Left lung (tissue), 10 donors: ENCODE results near the gene GATD1. TPM values are rescaled to one million over a fixed set of nuclear protein-coding genes. Genes with fewer than 3 reads are reported as not detected.

Experiments
- ATAC-seq: fragments of 200-7000 bp; cut with Tn5 transposase; one replicate; pipeline ENCODE4 v1.9.1; 2020; ENCODE audit warnings: moderate library complexity
- DNase-seq, 4 donors: peaks; one replicate each; pipeline ENCODE4 v3.0.0-alpha.2; 2013 to 2020
- H3K27ac ChIP-seq, 2 donors: fragments of 200-600 bp; sonication (generic) in 1 of 2; one replicate each; pipeline versions ENCODE4 v1.5.0 to v1.8.0; 2020 to 2021
- H3K27me3 ChIP-seq, 2 donors: fragments of 200-600 bp; sonication (generic) in 1 of 2; one replicate each; pipeline versions ENCODE4 v1.5.0 to v1.8.0; 2020 to 2021
- H3K36me3 ChIP-seq, 2 donors: fragments of 200-600 bp; sonication (generic) in 1 of 2; one replicate each; pipeline versions ENCODE4 v1.5.0 to v1.8.0; 2020 to 2021
- H3K4me1 ChIP-seq, 2 donors: fragments of 200-600 bp; one replicate each; pipeline ENCODE4 v1.8.0; 2021
- H3K4me3 ChIP-seq, 2 donors: fragments of 200-600 bp; sonication (generic) in 1 of 2; one replicate each; pipeline versions ENCODE4 v1.5.0 to v1.8.0; 2020 to 2021; ENCODE audit warnings: mild to moderate bottlenecking in 1 of 2
- H3K9me3 ChIP-seq, 2 donors: fragments of 200-600 bp; sonication (generic) in 1 of 2; one replicate each; pipeline versions ENCODE4 v1.5.0 to v1.8.0; 2020 to 2021
- intact Hi-C, 2 donors: fragments of 100-400 bp; cut with DNase I; formaldehyde crosslinking; loops; one replicate each; pipeline versions ENCODE4 v1.11.2 to v1.14.2; 2022
- polyA plus RNA-seq, 6 donors: library from polyadenylated mRNA; unstranded; fragments of 120-200 nt; gene quantifications; one replicate each; pipeline ENCODE4 v1.2.1, GENCODE V29; 2013; ENCODE audit not compliant: insufficient read length in 6 of 6
- total RNA-seq, 2 donors: library from RNA; stranded (reverse); fragmentation: NEBNext Ultra II Directional; extraction: Animal tissue kit (Norgen Biotek cat#: 25700); gene quantifications; one replicate each; pipeline ENCODE4 v1.2.1, GENCODE V29; 2021
- TF ChIP-seq, protein P1 (sequence below), 2 donors: fragments of 200-600 bp; sonication (generic) in 1 of 2; IDR thresholded peaks; one replicate each; pipeline versions ENCODE4 v1.5.0 to v1.8.0; 2021; ENCODE audit warnings: antibody characterized with exemption in 2 of 2
- donor health status: DM: no; HTN: yes; CAD: no.
- donor health status: DM: no; HTN: no; CAD: no.

The GATD1 gene
- total and polyA plus RNA-seq, 8 donors, result 51.7 to 87.1 (median 64.7) TPM

DNA sequence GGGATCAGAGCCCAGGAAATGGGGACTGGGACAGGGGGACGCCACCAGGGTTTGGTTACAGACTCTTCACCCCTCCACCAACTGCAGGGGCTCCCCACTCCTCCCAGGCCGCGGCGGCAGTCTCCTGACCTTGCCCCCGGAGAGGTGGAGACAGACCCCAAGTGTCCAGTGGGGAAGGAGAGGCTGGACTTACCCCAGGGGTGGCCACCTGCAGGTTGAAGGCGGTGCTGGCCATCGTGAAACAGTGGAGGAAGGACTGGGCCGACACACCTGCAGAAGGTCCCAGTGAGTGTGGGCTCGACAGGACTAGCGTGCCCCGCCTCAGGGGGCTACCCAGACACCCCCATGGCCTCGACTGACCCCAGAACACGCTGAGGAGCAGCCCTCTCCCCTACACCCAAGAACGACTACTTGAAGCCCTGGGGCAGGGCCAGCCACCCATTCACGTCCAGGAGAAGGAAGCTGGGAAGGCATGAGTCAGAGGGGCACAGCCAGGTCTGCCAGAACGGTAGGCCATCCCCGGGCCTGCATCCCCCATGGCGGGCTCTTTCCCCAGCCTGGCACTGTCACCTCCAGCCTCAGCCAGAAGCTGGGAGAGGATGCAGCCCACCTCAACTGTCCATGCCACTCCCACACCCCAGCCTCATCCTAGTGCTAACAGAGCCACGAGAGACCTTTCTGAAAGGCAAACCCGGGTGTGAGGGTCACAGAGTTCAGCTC lies 2.3 kb downstream of the GATD1 start:
- Histone ChIP-seq H3K4me1 (peaks cover 16 to 48% of the 10 kb centered on the region in 2 donors), H3K27ac (no peak overlapping the region), H3K27me3 (no peaks in the 10 kb centered on the region), H3K9me3 (no peaks in the 10 kb centered on the region), H3K36me3 (peaks cover 0 to 44% of the 10 kb centered on the region in 2 donors), H3K4me3 (no peak overlapping the region)
- intact Hi-C loops, result no loop called here
- TF ChIP-seq, protein P1, sequence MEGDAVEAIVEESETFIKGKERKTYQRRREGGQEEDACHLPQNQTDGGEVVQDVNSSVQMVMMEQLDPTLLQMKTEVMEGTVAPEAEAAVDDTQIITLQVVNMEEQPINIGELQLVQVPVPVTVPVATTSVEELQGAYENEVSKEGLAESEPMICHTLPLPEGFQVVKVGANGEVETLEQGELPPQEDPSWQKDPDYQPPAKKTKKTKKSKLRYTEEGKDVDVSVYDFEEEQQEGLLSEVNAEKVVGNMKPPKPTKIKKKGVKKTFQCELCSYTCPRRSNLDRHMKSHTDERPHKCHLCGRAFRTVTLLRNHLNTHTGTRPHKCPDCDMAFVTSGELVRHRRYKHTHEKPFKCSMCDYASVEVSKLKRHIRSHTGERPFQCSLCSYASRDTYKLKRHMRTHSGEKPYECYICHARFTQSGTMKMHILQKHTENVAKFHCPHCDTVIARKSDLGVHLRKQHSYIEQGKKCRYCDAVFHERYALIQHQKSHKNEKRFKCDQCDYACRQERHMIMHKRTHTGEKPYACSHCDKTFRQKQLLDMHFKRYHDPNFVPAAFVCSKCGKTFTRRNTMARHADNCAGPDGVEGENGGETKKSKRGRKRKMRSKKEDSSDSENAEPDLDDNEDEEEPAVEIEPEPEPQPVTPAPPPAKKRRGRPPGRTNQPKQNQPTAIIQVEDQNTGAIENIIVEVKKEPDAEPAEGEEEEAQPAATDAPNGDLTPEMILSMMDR (IDR thresholded peaks at IDR 0.05), result no peak
- ATAC-seq (no peak), DNase-seq (peak in 1 of 4 donors; percentile 74)

DNA sequence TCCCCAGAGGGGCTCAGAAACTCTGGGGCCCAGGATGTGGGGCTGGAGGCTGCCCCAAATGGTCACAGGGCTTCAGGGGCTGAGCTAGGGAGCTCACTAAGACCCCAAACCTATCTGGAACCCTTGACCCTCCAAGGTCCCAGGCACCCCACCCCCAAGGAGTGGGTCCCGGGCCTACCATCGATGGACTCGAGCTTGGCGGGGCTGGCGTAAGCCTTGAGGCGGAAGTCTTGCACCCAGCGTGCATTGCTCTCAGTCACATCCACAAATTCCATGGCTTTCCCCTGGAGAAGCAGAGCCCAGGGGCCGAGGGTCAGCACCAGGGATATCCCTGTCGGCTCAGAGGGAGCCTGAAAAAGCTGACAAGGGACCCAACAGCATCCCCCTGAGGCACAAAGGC lies 3.5 kb downstream of the GATD1 start:
- Histone ChIP-seq H3K9me3 (no peaks in the 10 kb centered on the region), H3K36me3 (peaks cover 0 to 51% of the 10 kb centered on the region in 2 donors), H3K27ac (no peak overlapping the region), H3K4me3 (no peak overlapping the region), H3K27me3 (no peaks in the 10 kb centered on the region), H3K4me1 (peaks cover 16 to 39% of the 10 kb centered on the region in 2 donors)
- ATAC-seq (no peak), DNase-seq (no peak)
- intact Hi-C loops, result no loop called here
- TF ChIP-seq, protein P1 (IDR thresholded peaks at IDR 0.05), result no peak

DNA sequence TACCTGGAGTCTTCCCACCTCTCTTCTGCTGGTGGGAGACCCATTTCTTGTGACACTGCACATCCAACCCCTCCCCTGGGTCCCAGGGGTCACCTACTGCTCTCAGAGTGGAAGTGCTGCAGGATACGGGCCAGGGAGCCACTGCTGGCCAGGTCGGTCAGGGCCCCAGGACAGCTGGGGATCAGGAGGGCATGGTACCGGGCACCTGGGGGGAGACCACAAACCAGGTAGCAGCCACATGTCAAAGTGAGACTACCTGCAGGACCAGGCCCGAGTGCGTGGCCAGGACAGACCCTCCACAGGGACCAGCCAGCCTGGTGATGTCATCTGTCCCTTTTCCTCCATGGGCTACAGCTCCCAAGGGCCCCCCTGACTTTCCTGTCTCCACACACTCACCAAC lies 3.9 kb downstream of the GATD1 start:
- H3K4me1 ChIP-seq, result peaks cover 13 to 35% of the 10 kb centered on the region in 2 donors
- TF ChIP-seq, protein P1 (IDR thresholded peaks at IDR 0.05), result no peak
- intact Hi-C loops, result no loop called here
- H3K27me3 ChIP-seq, result no peaks in the 10 kb centered on the region
- ATAC-seq (no peak), DNase-seq (no peak)
- H3K36me3 ChIP-seq, result peaks cover 0 to 51% of the 10 kb centered on the region in 2 donors
- H3K9me3 ChIP-seq, result no peaks in the 10 kb centered on the region
- H3K27ac ChIP-seq, result no peak overlapping the region
- H3K4me3 ChIP-seq, result no peak overlapping the region

DNA sequence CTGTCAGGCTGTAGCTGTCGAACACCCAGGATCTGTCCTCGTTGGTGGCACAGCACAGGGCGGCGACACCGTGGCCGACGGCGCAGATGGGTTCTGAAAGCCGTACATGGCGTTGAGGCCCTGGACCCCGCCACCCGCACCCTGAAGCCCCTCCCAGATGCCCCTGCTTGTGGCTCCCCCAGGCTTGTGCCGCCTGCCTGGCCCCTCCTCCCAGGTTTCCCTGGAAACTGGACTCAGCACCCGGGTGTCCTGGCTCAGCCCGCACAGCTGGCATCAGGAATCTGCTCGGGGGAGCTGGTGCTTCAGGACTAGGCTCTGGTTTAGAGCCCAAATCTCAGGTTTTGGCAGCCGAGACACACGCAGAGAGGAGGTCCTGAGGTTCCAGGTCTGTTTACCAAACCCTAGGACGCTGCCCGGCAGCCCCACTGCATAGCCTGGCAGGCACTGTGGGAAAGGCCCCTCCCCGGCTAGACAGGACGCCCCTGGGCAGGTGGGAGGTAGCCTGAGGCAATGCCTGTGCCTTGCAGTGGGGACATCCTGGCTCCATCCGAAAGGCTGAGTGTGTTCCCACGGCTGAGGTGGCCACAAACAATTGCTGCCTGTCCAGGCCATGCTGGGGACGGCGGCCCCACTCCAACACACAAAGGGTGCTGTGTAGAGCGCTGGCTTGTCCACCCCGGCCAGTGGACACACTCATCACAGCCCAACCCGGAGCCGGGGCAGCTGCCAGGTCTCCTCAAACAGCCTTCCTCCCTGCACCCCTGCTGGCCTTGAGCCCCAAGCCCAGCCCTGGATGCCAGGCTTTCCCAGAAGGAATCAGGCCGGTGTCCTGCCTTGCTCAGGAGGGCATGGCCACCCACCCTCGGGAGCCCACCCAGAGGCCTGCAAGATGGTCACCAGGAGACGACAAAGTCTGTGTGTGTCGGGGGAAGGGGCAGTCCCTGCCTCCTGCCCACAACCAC lies 4.6 kb downstream of the GATD1 start:
- H3K36me3 ChIP-seq, result peaks cover 0 to 52% of the 10 kb centered on the region in 2 donors
- no peak overlapping the region for H3K27ac ChIP-seq
- H3K4me3 ChIP-seq, result no peak overlapping the region
- no peak for ATAC-seq
- intact Hi-C loops, result no loop called here
- DNase-seq, result no peak
- no peaks in the 10 kb centered on the region for H3K27me3 ChIP-seq
- TF ChIP-seq, protein P1 (IDR thresholded peaks at IDR 0.05), result no peak
- no peaks in the 10 kb centered on the region for H3K9me3 ChIP-seq
- peaks cover 9 to 29% of the 10 kb centered on the region in 2 donors for H3K4me1 ChIP-seq
